NCI-H2081 treated with DMSO at 0.1 percent for 48 hours (cell line): Measurements from ENCODE around the gene HSPA14.
"Not testable (repeated sequence)": the region's sequence is repeated elsewhere in the genome, so short reads cannot be mapped to it uniquely, and the experiment has no call there.

Experiments used
- DNase-seq: peaks from one replicate; lab custom pipeline; 2025; lab: John Stamatoyannopoulos, UW

Gene HSPA14

DNA sequence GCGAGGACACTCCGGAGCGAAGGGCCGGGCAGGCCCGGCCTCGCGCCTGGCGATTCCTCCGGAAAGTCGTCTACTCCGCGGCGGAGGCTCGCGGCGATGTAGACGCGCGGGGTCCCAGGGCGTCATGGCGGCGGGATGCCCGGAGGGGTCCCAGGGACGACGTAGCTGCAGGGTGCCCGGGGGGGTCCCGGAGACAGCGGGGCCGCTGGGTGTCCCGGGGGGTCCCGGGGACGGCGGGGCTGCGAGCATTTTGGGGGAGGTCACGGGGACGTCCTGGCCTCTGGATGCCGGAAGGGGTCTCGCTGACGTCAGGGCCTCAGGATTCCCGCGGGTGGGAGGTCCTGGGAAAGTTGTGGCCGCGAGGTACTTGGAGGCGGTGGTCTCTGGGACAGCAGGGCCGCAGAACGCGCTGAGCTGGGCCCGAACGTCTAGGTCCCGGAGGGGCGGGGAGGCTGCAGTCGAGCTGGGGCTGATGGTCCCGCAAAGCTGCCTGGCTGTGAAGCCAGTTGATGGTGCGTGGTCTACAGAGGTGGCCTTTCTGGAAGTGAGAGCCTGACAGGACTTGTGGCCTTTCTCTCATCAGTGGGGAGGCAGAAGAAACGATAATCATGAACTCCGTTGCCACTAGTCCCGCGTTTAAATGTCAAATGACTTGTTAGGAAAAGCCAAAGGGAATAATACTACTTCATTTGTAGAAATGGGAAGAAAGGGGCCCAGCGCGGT lies 637 bp downstream of the HSPA14 start:
- DNase-seq: no peak

DNA sequence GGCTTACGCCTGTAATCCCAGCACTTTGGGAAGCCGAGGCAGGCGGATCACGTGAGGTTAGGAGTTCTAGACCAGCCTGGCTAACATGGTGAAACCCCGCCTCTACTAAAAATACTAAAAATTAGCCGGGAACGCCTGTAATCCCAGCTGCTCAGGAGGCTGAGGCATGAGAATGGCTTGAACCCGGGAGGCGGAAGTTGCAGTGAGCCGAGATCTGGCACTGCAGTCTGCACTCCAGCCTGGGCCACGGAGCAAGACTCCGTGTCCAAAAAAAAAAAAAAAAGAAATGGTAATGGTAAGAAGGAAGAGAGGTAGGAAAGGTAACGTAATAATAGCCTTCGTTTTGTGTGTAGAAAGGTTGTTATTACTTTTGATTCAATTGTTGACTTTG lies 1.2 kb downstream of the HSPA14 start:
- DNase-seq: no peak

DNA sequence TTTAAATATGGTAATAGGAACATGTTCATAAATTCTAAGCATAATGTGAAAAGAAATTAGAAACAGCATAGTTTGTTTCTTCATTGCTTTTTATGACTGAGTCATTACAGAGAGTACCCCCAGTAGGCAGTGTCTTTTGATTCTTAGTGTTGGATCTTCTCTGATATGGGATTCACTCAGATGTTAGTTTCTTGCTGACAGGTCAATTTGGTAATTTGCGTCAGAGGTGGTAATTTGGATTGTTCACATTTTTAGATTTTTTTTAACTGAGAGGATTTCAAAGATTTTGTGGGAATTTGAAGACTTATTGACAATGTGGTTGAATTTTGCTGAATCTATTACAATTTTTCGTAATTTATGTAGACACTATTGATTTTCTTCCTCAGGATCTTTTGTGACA lies 2.1 kb downstream of the HSPA14 start:
- DNase-seq: no peak

DNA sequence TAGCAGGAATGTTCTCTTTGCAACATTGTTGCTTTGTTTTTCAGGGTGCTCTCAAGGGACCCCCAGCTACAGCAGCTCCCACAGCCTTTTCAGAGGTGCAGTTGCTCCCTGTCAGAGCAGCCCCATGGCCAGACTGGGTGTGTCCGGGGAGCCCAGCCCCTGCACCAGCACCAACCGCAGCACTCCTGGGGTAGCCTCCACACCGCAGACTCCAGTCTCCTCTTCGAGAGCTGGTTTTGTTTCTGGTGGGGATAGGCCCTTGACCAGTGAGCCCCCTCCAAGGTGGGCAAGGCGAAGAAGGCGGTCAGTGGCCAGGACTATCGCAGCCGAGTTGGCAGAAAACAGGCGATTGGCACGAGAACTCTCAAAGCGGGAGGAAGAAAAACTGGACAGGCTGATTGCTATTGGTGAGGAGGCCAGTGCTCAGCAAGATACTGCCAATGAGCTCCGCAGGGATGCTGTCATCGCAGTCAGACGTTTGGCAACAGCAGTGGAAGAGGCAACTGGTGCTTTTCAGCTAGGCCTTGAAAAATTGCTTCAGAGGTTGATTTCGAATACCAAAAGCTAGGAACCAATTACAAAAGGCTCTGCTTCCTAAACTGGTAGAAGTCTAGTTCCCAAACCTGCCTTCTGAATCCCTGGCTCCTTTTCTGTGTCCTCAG lies 5.4 kb downstream of the HSPA14 start:
- DNase-seq: no peak

DNA sequence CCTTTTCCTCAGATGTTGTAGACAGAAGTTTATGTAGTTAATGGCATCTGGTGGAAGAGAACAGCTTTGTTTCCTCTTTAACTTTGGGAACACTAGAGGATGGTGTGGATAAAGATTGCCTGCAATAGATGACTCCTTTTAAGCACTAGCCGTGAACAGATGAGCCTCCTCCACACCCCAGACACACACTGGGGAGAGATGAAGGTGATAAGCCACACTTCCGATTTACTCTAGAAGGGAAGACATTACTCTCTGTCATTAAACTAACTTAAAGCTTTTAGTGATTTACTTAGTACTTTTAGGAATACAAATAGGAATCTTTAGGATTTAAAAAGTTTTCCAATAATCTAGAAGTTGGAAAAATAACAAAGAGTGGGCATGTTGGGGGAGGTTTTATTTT lies 6.8 kb downstream of the HSPA14 start:
- no peak for DNase-seq

DNA sequence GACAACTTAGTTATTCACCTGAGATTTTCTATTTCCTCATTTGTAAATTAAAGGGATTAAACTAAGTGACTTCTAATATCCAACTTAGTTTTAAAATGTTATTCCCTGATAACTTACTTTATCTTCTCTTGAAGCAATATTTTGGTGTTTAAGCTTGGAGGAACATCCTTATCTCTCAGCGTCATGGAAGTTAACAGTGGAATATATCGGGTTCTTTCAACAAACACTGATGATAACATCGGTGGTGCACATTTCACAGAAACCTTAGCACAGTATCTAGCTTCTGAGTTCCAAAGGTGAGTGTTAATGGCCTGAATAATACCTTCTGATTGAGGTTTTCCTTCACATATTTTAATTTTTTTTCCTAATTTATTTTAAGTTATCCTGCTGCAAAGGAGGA lies 14.1 kb downstream of the HSPA14 start:
- no peak for DNase-seq

DNA sequence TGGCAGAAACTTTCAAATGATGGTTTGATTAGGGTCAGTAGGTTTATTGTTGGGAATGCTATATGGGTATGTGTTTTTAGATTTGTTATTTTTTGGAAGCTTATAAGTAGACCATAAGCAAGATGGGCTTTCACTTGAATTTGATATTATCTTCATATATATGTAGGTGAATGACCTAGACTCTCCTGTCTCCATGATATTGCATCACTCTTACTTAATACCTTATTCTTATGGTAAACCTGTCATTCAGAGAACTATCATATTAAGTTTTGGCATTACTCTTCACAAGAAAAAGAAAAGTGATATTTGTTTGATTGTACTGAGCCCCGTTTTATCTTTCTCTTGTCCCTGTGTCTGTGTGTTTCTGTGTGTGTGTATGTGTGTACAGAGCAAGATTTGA lies 17.3 kb downstream of the HSPA14 start:
- no peak for DNase-seq

DNA sequence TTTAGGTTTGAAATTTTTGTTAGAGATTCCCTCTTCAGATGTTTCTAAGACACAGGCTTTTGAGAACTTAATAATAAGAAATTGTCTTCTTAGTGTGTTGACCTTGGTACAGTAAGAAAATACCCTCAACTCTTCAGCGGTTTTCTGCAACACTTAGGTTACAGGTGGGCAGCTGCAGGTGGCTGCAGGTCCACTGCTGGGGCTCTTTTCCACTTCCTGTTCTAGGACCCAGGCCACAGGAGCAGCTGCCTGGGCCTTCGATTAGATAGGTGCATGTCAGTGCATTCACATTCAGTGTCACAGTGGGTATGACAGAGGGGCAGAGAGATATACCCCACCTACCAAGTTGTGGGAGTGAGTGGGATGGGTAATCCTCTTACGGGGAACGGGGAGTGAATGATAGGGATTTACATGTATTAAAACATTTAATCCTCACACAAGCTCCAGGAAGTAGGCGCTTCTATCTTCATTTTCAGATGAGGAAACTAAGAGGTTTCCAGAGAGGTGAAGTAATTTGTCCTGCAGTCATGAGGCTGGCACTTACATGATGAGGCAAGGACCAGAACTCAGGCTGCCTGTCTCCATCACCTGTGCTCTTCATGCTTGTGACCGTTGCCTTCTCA lies 20.3 kb downstream of the HSPA14 start:
- DNase-seq: no peak

DNA sequence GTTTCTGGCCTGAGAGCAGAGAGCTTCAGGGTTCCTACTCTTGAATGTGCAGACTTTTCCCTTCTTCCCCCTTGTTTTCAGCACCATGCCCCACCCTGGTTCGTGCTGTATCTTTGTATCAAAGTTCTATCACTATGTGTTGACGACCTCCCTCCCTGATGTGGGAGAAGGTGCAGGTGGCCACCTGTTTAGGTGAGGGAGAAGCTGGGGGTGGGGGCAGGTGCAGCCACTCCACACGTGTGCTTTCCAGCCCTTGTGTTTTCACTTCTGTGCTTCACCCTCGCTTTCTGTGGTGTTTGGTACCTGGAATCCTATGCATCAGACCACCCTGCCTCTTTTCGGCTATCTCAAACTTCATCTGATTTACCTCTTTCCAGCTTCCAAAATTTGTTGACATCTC lies 20.9 kb downstream of the HSPA14 start:
- DNase-seq: no peak

DNA sequence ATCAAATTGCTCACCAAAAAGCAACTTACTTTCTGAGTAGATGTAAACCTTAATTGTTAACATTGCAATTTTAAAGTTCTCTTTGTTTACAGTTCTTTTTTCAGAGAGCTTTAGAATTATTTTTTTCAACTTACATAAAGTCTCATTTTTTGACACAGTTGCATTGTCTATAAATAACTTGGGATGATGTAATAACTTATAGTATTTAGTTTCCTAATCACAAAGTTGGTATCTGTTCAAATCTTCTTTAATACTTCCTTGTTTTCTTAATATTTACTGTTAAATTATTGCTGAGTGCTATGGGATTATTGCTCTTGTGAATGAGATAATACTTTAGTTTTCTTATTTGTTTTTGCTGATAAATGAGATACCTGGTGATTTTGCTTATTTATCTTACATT lies 21.7 kb downstream of the HSPA14 start:
- DNase-seq: no peak

DNA sequence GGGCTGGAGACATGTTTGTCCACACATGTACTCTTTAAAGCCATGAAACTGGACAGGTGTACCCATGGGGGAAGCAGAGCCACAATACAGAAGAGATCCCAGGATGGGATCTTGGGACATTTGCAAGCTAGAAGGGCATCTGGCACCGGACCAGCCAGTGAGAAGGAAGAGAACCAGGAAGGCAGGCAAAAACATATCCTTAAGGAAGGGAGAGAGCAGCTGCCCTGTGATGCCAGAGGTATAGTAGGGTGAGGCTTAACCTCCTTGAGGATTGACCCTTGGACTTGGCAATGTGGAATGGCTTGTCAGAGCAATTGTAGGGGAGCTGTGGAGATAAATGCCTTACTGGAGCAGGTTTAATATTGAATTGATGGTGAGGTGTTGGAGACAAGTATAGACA lies 22.7 kb downstream of the HSPA14 start:
- DNase-seq: no peak

DNA sequence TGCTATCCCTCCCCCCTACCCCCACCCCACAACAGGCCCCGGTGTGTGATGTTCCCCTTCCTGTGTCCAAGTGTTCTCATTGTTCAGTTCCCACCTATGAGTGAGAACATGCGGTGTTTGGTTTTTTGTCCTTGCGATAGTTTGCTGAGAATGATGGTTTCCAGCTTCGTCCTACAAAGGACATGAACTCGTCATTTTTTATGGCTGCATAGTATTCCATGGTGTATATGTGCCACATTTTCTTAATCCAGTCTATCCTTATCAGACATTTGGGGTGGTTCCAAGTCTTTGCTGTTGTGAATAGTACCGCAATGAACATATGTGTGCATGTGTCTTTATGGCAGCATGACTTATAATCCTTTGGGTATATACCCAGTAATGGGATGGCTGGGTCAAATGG lies 26.4 kb downstream of the HSPA14 start:
- not testable (repeated sequence) for DNase-seq

DNA sequence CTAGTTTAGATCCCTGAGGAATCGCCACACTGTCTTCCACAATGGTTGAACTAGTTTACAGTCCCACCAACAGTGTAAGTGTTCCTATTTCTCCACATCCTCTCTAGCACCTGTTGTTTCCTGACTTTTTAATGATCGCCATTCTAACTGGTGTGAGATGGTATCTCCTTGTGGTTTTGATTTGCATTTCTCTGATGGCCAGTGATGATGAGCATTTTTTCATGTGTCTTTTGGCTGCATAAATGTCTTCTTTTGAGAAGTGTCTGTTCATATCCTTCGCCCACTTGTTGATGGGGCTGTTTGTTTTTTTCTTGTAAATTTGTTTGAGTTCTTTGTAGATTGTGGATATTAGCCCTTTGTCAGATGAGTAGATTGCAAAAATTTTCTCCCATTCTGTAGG lies 26.8 kb downstream of the HSPA14 start:
- DNase-seq: not testable (repeated sequence)

DNA sequence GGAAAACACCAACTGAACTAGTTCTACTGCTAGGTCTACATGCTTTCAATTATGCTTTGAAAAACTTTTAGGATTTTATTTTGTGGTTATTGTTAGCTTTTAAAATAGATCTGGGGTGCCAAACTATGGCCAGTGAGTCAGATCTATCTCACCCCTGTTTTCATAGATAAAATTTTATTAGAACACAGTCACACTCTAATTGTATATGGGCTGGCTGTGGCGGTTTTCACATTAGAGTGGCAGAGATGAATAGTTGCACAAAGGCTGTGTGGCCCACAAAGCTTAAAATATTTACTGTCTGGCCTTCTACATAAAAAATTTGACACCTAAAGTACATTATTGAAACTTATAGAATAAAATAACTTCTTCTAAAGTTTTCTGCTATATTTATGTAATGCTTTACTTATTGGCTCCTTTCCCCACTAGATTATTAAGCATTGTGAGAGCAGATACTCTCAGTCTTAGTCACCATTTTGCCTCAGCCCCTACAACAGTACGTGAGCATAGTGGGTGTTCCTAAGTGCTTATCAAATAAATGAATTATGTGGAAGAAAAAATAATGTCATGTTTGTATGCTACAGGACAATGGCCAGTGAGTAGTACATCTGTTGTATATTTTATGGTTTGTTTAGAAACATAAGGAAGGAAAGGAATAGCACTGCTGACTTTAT lies 35.1 kb downstream of the HSPA14 start:
- no peak for DNase-seq

DNA sequence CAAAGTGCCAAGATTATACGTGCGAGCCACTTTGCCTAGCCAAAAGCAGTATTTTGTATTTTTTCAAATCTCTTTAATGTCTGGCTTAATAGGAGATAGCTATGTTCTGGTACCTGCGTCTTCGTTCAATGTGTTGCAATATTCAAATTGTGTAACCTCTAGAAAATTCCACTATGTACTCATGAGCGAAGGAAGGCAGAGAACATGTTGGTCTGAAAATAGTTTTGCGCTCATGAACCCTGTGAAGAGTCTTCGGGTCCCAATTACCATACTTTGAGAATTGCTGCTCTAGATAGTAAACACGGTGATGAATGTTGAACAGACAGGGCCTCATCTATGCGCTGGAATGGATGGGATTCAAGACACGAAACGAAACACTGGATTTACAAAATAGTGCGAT lies 37.8 kb downstream of the HSPA14 start:
- no peak for DNase-seq

DNA sequence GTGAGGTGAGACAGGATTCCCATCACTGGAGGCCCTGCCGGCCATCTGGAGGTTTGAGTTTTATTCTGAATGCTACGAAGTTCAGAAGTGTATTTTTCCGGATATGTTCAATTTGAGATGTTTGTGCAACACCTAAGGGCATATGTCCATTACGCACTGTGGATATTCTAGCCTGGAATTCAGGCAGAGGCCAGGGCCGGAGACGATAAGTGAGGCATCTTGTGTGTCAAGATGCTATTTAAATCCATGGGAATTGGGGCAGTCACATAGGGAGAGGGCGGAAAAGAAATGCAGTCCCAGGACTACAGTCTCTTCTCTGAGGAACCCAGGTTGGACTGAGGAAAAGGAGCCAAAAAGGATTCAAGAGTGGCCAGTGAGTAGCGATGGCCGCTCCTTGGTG lies 38.7 kb downstream of the HSPA14 start:
- no peak for DNase-seq

DNA sequence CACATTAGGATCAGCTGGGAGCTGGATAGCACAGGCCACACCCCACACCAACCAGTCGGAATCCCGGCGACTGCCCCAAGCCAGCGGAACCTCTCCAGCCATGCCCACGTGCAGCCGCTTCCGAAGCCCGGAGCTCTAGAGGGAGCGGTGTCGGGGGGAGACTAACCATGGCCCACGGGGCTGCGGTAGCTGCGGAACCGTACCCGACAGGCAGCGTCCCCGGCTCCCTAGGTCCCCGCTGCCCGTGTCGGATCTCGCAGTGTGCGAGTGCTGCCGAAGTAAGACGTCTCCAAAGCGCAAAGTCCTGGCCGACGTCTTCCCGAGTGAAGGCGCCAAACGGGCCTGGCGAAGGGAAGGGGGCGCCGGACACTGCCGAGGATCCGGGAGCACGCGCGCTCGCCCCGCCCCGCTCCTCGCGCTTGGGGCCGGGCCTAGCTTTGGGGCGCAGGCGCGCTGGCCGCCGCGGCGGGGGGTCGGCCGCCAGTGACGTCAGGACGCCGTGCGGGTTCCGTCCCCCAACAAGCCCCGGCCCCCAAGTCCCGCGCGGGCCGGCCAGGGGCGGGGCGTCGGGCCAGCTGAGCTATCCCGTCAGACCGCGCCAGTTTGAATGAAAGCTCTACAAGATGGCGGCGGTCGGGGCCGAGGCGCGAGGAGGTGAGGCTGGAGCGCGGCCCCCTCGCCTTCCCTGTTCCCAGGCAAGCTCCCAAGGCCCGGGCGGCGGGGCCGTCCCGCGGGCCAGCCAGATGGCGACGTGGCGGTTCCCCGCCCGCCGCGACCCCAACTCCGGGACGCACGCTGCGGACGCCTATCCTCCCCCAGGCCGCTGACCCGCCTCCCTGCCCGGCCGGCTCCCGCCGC lies 40.4 kb downstream of the HSPA14 start, which contains the start of gene SUV39H2:
Gene SUV39H2 (plus strand): TSS at position 601 of the 858 bp plus-strand sequence. CDS start 23 bp downstream, at position 624.
- peak; percentile 30 for DNase-seq

DNA sequence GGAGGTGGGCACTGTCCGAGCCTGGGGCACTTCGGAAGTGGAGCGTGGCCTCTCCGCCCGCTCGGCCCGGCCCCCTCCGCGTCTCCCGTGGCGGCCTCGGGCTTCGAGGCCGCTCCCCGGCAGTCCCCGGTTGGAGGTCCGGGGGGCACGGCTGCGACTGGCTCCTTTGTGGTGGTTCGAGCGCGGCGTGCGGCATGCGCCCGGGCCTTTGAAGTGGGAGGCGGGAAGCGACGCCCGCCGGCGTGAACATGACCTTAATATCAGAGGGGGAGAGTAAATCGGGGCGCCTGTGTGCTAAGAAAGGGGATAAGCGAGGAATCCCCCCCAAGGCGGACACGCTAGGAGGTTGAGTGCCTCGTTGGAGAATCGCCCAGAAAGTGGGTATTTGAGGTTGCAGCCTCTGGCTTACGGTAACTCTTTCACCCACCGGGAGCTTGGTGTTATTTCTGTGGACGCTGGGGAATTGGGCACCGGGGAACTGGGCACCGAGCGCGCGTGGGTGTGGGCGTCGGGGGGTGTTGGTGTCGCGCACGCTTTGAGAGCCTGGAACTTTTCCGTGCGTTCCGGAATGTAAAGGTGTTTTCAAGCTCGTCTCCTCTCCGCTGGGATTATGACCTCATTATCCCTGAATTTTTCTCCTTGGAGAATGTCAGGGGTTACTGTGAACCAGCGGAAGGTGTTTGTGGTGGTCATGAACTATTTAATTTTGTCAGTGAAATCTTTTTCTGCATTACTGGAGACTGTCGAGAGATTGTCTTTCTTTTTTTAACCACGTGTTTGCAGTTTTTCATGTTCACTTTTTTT lies 41.2 kb downstream of the HSPA14 start:
- no peak for DNase-seq

DNA sequence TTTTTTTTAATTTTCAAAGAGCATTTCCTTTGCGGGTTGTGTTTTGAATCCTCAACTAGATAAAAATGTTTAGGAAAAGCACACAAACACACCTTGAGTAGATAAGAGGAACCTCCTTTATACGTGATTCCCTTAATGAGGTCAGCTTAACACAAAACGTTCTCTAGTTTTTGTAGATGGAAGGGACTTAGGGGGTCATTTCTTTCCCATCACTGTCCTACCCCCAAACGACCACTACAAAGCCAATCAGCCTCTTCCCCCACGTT lies 41.8 kb downstream of the HSPA14 start:
- no peak for DNase-seq

DNA sequence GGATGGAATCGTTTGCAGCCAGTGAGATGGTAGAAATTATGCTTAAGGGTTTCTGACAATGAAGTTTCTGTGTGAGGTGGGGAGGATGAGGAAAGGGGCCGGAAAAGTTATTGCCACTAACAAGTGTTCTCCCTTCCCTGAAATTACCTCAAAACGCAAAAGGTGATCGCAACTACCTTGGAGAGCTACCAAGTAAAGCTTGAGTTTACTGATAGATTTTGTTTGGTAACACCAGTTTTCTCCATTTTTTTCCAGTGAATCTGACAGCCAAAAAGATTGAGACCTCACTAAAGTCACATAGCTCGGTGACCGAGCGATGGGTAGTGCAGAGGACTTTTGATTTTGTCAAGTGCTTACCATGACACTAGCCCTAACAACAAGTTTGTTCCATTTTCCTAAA lies 42.1 kb downstream of the HSPA14 start:
- no peak for DNase-seq

DNA sequence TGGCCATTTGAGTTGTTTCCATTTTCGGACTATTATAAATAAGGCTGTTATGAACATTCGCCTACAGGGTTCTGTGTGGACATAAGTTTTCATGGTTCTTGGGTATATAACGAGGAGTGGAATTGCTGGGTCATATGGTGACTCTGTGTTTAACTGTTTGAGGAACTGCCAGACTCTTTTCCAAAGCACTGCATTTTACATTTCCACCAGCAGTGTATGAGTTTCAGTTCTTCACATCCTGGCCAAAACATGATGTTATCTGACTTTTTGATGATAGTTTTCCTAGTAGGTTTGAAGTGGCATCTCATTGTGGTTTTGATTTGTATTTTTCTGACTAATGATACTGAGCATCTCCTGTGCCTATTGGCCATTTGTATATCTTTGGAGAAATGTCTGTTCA lies 46.0 kb downstream of the HSPA14 start:
- no peak for DNase-seq
